Neural progenitor cell (in vitro differentiated cells): ENCODE data around the gene NEURL1B.

Source experiments
- EZH2 ChIP-seq: fragments of 200-600 bp; sonication (generic); IDR thresholded peaks from 2 replicates; pipeline ENCODE4 v1.6.1; 2017; ENCODE audit warnings: antibody characterized with exemption, mild to moderate bottlenecking, moderate library complexity
- TF ChIP-seq, protein P1 (sequence below): fragments of 200-600 bp; sonication (generic); IDR thresholded peaks from 2 replicates; pipeline ENCODE4 v1.5.1; 2017; ENCODE audit warnings: antibody characterized with exemption, mild to moderate bottlenecking

DNA sequence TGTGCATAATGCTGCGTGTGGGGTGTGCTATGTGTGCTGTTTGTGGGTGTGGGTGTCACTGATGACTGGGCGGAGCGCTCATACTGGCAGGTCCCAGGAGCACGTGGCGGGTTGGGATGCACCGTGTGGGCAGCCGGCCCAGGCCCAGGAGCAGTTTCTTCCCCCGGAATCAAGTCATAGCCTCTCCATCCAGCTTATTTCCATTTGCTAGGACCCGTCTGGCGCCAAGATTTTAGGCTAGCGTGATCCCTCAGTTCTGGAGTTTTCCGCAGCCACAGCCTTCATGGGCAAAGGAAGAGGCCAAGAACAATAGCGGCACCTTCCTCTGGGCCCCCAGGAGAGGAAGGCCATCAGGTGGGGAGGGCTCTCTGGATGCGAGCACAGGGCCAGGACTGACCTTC is 43.3 kb upstream of the NEURL1B start:
- TF ChIP-seq, protein P1, sequence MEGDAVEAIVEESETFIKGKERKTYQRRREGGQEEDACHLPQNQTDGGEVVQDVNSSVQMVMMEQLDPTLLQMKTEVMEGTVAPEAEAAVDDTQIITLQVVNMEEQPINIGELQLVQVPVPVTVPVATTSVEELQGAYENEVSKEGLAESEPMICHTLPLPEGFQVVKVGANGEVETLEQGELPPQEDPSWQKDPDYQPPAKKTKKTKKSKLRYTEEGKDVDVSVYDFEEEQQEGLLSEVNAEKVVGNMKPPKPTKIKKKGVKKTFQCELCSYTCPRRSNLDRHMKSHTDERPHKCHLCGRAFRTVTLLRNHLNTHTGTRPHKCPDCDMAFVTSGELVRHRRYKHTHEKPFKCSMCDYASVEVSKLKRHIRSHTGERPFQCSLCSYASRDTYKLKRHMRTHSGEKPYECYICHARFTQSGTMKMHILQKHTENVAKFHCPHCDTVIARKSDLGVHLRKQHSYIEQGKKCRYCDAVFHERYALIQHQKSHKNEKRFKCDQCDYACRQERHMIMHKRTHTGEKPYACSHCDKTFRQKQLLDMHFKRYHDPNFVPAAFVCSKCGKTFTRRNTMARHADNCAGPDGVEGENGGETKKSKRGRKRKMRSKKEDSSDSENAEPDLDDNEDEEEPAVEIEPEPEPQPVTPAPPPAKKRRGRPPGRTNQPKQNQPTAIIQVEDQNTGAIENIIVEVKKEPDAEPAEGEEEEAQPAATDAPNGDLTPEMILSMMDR, result no peak
- TF ChIP-seq EZH2, result no peak
